ENCODE data around the gene IFNK. TPM values are rescaled to one million over a fixed set of nuclear protein-coding genes. Genes with fewer than 3 reads are reported as not detected.
A peak's percentile ranks its signal among the peaks of the same experiment; 100 is the strongest.

The IFNK gene
- total RNA-seq, 2 experiments from 2014 or later: not detected

- no peaks in the 10 kb centered on the region for H3K36me3 Mint-ChIP-seq (ENCODE audit: low read depth)
- no peak overlapping the region for H3K27ac Mint-ChIP-seq
- ChIA-PET POLR2A (no interaction called here), CTCF (interaction anchor here (0.9 to 2.6 kb wide), 4 partner anchors 17 to 198 kb away, joined by 3 to 59 read pairs (median 6); no protein-coding TSS in a partner anchor)
- DNase-seq (no peak), ATAC-seq (no peak)
- H3K4me1 Mint-ChIP-seq (ENCODE audit: low read depth): peaks cover 16% of the 10 kb centered on the region
- H3K27me3 Mint-ChIP-seq (ENCODE audit: low read depth): peaks cover 14% of the 10 kb centered on the region
- H3K9me3 Mint-ChIP-seq (ENCODE audit: insufficient read depth): no peaks in the 10 kb centered on the region
- H3K4me3 Mint-ChIP-seq: no peak overlapping the region
Observed at GRCh38 chr9:27530915-27531755, 7.0 kb downstream of the IFNK start.

DNA sequence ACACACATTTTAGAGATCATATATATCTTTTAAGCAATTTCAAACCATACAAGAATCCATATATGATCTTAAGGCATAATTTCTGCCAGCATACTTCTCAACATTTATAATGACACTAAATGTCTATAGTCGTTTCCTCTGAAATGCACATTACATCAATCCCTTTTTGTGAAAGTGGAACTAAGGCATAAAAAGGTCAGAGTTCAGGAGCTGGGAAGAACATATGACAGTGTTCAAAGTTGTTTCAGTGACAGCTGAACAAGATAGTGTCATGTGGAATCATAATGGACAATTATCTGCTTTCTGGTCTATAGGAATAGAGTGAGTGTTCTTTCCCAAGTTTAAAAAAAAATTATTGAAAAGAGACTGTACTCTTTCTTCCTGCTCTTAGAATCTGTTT lies 8.0 kb downstream of the IFNK start:
- H3K9me3 Mint-ChIP-seq (ENCODE audit: insufficient read depth): no peaks in the 10 kb centered on the region
- H3K27me3 Mint-ChIP-seq (ENCODE audit: low read depth): peaks cover 10% of the 10 kb centered on the region
- H3K4me1 Mint-ChIP-seq (ENCODE audit: low read depth): peaks cover 16% of the 10 kb centered on the region
- ATAC-seq (no peak), DNase-seq (no peak)
- ChIA-PET CTCF (no interaction called here), POLR2A (no interaction called here)
- H3K4me3 Mint-ChIP-seq: no peak overlapping the region
- H3K27ac Mint-ChIP-seq: no peak overlapping the region
- no peaks in the 10 kb centered on the region for H3K36me3 Mint-ChIP-seq (ENCODE audit: low read depth)

- Mint-ChIP-seq H3K36me3 (ENCODE audit: low read depth) (no peaks in the 10 kb centered on the region), H3K27ac (no peak overlapping the region), H3K4me1 (ENCODE audit: low read depth) (peaks cover 9% of the 10 kb centered on the region), H3K9me3 (ENCODE audit: insufficient read depth) (no peaks in the 10 kb centered on the region), H3K27me3 (ENCODE audit: low read depth) (peaks cover 3% of the 10 kb centered on the region), H3K4me3 (no peak overlapping the region)
- DNase-seq (no peak), ATAC-seq (no peak)
- POLR2A ChIA-PET: no interaction called here
- CTCF ChIA-PET: interaction anchor here (1.1 to 1.8 kb wide), 2 partner anchors 14 to 200 kb away, joined by 3 to 11 read pairs; no protein-coding TSS in a partner anchor
Observed at GRCh38 chr9:27533311-27533710, 9.2 kb downstream of the IFNK start.

DNA sequence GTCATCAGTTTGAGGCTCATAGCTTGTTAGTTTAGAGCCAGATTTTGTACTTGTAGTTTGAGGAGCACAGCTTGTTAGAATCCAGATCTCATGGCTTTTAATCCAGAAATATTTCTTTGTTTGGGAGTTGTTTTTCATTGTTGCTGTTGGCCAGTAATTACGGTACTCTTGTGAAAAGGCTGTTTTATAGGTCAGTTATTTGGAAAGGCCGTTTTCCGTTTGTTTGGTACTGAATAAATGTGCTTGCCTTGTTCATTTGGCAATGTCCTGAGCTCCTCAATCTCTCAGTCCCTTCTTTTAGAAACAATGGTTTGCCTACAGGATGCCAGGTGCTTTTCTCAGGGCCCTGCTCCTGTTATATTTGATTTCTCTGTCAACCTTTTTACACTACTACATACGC lies 10.0 kb downstream of the IFNK start:
- Mint-ChIP-seq H3K9me3 (ENCODE audit: insufficient read depth) (no peaks in the 10 kb centered on the region), H3K4me1 (ENCODE audit: low read depth) (peaks cover 7% of the 10 kb centered on the region), H3K27me3 (ENCODE audit: low read depth) (peaks cover 3% of the 10 kb centered on the region), H3K27ac (no peak overlapping the region), H3K4me3 (no peak overlapping the region), H3K36me3 (ENCODE audit: low read depth) (no peaks in the 10 kb centered on the region)
- ChIA-PET CTCF (interaction anchor here (0.9 to 1.8 kb wide), 2 partner anchors 11 to 201 kb away, joined by 3 to 11 read pairs; no protein-coding TSS in a partner anchor), POLR2A (no interaction called here)
- ATAC-seq (no peak), DNase-seq (no peak)

DNA sequence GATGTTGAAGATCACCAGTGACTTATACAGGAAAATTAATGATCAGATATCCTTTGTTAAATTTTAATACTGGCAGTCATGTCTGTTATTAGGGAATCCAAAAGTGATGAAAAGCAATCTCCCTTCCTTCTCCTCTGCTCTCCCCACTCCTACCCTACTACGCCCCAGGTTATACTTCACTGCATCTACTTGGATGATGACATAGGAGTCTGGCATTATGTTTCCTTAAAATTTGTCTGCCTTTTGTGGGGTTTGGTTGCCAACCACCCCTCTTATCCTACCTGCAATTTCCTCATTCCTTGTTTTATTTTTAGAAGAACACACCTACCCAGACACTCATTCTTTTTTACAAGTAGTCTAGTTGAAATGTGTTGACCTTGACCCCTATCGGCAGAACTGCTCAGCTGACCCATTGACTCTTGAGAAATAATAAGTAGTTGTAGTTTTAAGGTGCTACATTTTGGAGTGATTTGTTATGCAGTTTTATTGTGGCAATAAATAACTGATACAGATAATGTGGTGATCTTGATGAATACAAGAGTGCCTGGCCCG lies 10.6 kb downstream of the IFNK start:
- no peaks in the 10 kb centered on the region for H3K36me3 Mint-ChIP-seq (ENCODE audit: low read depth)
- peaks cover 3% of the 10 kb centered on the region for H3K27me3 Mint-ChIP-seq (ENCODE audit: low read depth)
- POLR2A ChIA-PET: no interaction called here
- no peak overlapping the region for H3K4me3 Mint-ChIP-seq
- ATAC-seq (no peak), DNase-seq (no peak)
- peaks cover 6% of the 10 kb centered on the region for H3K4me1 Mint-ChIP-seq (ENCODE audit: low read depth)
- CTCF ChIA-PET: interaction anchor here (0.9 kb wide), 1 partner anchor 10 kb away, joined by 3 read pairs; no protein-coding TSS in a partner anchor
- H3K27ac Mint-ChIP-seq: no peak overlapping the region
- no peaks in the 10 kb centered on the region for H3K9me3 Mint-ChIP-seq (ENCODE audit: insufficient read depth)

- Mint-ChIP-seq H3K27ac (no peak overlapping the region), H3K9me3 (ENCODE audit: insufficient read depth) (no peaks in the 10 kb centered on the region), H3K27me3 (ENCODE audit: low read depth) (peaks cover 3% of the 10 kb centered on the region), H3K4me1 (ENCODE audit: low read depth) (peaks cover 4% of the 10 kb centered on the region), H3K4me3 (no peak overlapping the region), H3K36me3 (ENCODE audit: low read depth) (no peaks in the 10 kb centered on the region)
- POLR2A ChIA-PET: no interaction called here
- CTCF ChIA-PET: interaction anchor here (1.4 kb wide), 1 partner anchor 10 kb away, joined by 4 read pairs; no protein-coding TSS in a partner anchor
- no peak for ATAC-seq
- peak; percentile 30 for DNase-seq
Observed at GRCh38 chr9:27535701-27536118, 11.6 kb downstream of the IFNK start.

- H3K27me3 Mint-ChIP-seq (ENCODE audit: low read depth): no peaks in the 10 kb centered on the region
- no peak for ATAC-seq
- CTCF ChIA-PET: interaction anchor here (1.4 to 1.6 kb wide), 2 partner anchors 10 to 11 kb away, joined by 4 read pairs; no protein-coding TSS in a partner anchor
- no peaks in the 10 kb centered on the region for H3K36me3 Mint-ChIP-seq (ENCODE audit: low read depth)
- POLR2A ChIA-PET: no interaction called here
- no peak overlapping the region for H3K4me3 Mint-ChIP-seq
- H3K27ac Mint-ChIP-seq: no peak overlapping the region
- H3K9me3 Mint-ChIP-seq (ENCODE audit: insufficient read depth): no peaks in the 10 kb centered on the region
- no peak for DNase-seq
- peaks cover 4% of the 10 kb centered on the region for H3K4me1 Mint-ChIP-seq (ENCODE audit: low read depth)
Observed at GRCh38 chr9:27536168-27536567, 12.1 kb downstream of the IFNK start.

DNA sequence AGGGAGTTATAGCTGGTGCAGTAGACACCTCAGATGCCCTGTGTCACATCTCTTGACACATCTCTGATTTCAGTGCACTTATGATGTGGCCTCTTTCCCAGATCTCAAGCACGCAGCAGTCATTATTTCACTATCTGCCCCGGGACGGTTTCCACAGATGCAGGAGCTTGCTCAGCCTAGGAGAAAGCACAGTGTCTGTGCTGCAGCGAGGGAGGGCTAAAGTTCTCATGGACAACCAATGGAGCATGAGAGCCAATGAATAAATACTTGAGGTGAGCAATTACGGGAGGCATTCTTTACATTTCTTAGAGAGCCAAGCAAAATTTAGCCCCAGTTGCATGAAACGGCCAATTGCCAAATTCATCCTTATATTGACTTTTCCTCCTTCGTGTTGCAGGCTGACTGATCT lies 12.9 kb downstream of the IFNK start:
- CTCF ChIA-PET: interaction anchor here (1.6 kb wide), 1 partner anchor 10 kb away, joined by 4 read pairs; no protein-coding TSS in a partner anchor
- no peaks in the 10 kb centered on the region for H3K9me3 Mint-ChIP-seq (ENCODE audit: insufficient read depth)

DNA sequence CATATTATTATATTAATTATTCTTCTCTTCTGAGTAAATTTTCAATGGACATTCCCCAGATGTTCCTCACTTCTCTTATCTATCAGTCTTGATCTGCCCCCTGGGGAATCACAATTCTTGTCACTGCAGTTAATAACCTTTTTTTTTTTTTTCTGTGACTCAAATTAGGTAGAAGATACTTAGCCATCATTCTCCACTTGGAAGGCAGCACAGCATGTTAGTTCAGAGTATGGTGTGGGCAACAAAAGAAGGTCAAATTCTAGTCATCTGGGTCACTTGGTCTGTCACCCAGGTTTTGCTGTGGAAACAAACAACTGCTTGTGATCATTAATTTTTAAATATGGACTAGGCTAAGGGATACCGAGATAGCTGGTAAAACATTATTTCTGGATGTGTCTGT lies 13.7 kb downstream of the IFNK start:
- ChIA-PET CTCF (interaction anchor here (1.1 to 1.6 kb wide), 2 partner anchors 8 to 10 kb away, joined by 4 read pairs; partner anchors contain the start of gene MOB3B), POLR2A (no interaction called here)
- DNase-seq: no peak
- H3K27me3 Mint-ChIP-seq (ENCODE audit: low read depth): no peaks in the 10 kb centered on the region
- no peaks in the 10 kb centered on the region for H3K9me3 Mint-ChIP-seq (ENCODE audit: insufficient read depth)
- H3K27ac Mint-ChIP-seq: no peak overlapping the region
- H3K4me3 Mint-ChIP-seq: no peak overlapping the region
- peaks cover 4% of the 10 kb centered on the region for H3K4me1 Mint-ChIP-seq (ENCODE audit: low read depth)
- no peak for ATAC-seq
- H3K36me3 Mint-ChIP-seq (ENCODE audit: low read depth): no peaks in the 10 kb centered on the region

More for the DNA sequence above, 12.9 kb downstream of the IFNK start:
- Mint-ChIP-seq H3K36me3 (ENCODE audit: low read depth) (no peaks in the 10 kb centered on the region), H3K27me3 (ENCODE audit: low read depth) (no peaks in the 10 kb centered on the region), H3K4me1 (ENCODE audit: low read depth) (peaks cover 4% of the 10 kb centered on the region), H3K27ac (no peak overlapping the region), H3K4me3 (no peak overlapping the region)
- DNase-seq (no peak), ATAC-seq (no peak)
- POLR2A ChIA-PET: no interaction called here

GRCh38 chr9:27538647-27539046 lies 14.6 kb downstream of the IFNK start:
- ChIA-PET POLR2A (no interaction called here), CTCF (interaction anchor here (1.1 to 2.4 kb wide), 3 partner anchors 8 to 205 kb away, joined by 3 to 13 read pairs (median 4); partner anchors contain the start of gene MOB3B)
- H3K4me3 Mint-ChIP-seq: no peak overlapping the region
- no peaks in the 10 kb centered on the region for H3K27me3 Mint-ChIP-seq (ENCODE audit: low read depth)
- no peak for ATAC-seq
- H3K36me3 Mint-ChIP-seq (ENCODE audit: low read depth): no peaks in the 10 kb centered on the region
- H3K27ac Mint-ChIP-seq: no peak overlapping the region
- no peak for DNase-seq
- peaks cover 4% of the 10 kb centered on the region for H3K4me1 Mint-ChIP-seq (ENCODE audit: low read depth)
- no peaks in the 10 kb centered on the region for H3K9me3 Mint-ChIP-seq (ENCODE audit: insufficient read depth)

DNA sequence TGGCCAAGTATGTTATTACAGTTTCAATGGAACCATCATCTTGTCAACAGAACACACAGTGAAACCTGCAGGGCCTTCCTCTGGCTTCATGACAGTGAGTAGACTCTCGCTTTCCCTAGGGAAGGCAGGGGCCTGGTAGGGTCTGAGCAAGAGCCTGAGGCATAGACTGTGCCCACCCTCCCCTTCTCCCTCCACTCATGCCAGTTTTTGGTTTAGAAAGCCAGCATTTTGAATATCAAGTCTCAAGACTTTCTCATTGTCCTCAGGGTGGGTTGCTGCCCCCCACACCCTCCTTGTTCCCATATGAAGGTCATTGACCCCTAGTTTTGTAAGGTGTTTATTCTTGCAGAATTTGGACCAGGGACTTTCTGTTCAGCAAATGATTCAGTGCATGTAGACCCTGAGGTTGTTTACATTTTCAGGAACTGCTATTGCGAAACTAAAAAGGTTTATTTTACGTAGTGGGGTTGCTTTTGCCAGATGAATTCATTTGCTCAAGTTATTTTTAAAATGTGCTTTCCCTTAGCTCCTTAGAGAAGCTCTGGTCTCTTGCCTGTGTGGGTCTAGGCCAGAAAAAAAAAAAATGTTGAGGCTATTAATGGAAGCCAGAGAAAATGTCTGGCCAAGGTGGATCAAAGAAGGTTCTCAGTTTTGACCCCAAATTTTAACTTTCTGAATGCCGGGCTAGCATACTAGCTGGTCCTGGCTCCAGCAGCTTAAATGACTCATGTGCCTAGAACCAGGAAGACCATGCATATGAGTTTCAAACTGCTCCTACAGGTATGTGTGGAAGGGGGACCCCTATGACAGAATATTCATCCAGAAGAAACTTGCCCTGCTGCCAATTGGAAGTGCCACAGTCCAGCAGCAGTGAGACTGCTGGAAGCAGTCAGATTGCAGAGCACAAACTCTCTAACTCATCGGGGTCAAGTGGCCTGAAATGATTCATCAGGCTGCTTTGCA lies 15.7 kb downstream of the IFNK start:
- peaks cover 2% of the 10 kb centered on the region for H3K4me1 Mint-ChIP-seq (ENCODE audit: low read depth)
- H3K9me3 Mint-ChIP-seq (ENCODE audit: insufficient read depth): no peaks in the 10 kb centered on the region
- H3K36me3 Mint-ChIP-seq (ENCODE audit: low read depth): peaks cover 3% of the 10 kb centered on the region
- ATAC-seq (no peak), DNase-seq (no peak)
- no peak overlapping the region for H3K4me3 Mint-ChIP-seq
- H3K27me3 Mint-ChIP-seq (ENCODE audit: low read depth): no peaks in the 10 kb centered on the region
- CTCF ChIA-PET: interaction anchor here (1.2 to 2.4 kb wide), 2 partner anchors 10 to 207 kb away, joined by 3 to 13 read pairs; no protein-coding TSS in a partner anchor
- POLR2A ChIA-PET: no interaction called here
- H3K27ac Mint-ChIP-seq: no peak overlapping the region
